ENCODE measurements around the gene ITGB1BP1. TPM values are rescaled to one million over a fixed set of nuclear protein-coding genes. Genes with fewer than 3 reads are reported as not detected.

The ITGB1BP1 gene
- total RNA-seq, 4 donors from 2014 or later = 65.9 to 97.3 (median 89.0) TPM

DNA sequence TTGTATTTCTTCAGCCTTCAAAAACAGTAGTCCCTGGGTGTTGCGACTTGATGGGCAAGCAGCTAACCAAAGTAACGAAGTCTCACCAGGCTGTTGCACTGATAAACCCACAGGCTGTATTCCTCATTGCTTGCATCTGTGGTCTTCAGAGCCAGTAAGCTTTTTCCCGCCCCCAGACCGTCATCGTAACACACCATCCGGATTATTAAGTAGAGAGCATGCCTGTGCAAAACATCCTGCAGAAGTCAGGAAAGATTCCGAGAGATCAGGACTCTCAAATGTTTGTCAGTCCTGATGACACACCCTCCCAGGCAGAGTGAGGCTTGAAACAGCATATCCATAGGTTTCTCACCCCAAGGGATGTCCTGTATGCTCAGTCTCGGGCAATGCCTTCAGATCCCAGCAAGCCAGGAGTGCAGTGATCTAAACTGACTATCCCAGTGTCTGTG is 15.9 kb downstream of the ITGB1BP1 start:
- Histone ChIP-seq H3K4me1 (peaks cover 0 to 31% (median 2%) of the 10 kb centered on the region in 4 donors), H3K27me3 (no peaks in the 10 kb centered on the region), H3K4me3 (no peak overlapping the region), H3K9me3 (no peaks in the 10 kb centered on the region), H3K36me3 (peaks cover 0 to 72% (median 4%) of the 10 kb centered on the region in 3 donors), H3K27ac (no peak overlapping the region)
- 76 to 81% methylated on average over 8 of the region's 8 CpGs for WGBS, 2 donors
- no peak for TF ChIP-seq POLR2A (IDR thresholded peaks at IDR 0.05)
- TF ChIP-seq, protein P1, sequence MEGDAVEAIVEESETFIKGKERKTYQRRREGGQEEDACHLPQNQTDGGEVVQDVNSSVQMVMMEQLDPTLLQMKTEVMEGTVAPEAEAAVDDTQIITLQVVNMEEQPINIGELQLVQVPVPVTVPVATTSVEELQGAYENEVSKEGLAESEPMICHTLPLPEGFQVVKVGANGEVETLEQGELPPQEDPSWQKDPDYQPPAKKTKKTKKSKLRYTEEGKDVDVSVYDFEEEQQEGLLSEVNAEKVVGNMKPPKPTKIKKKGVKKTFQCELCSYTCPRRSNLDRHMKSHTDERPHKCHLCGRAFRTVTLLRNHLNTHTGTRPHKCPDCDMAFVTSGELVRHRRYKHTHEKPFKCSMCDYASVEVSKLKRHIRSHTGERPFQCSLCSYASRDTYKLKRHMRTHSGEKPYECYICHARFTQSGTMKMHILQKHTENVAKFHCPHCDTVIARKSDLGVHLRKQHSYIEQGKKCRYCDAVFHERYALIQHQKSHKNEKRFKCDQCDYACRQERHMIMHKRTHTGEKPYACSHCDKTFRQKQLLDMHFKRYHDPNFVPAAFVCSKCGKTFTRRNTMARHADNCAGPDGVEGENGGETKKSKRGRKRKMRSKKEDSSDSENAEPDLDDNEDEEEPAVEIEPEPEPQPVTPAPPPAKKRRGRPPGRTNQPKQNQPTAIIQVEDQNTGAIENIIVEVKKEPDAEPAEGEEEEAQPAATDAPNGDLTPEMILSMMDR (IDR thresholded peaks at IDR 0.05) = no peak
- no peak for TF ChIP-seq EP300 (IDR thresholded peaks at IDR 0.05)
- no peak for DNase-seq (ENCODE audit: low spot score in 2 of 2)

GRCh38 chr2:9406529-9407362 is 16.6 kb downstream of the ITGB1BP1 start:
- Histone ChIP-seq H3K9me3 (no peaks in the 10 kb centered on the region), H3K27ac (peak overlapping the region in 1 of 4 donors; percentile 39), H3K4me1 (peaks cover 0 to 31% (median 2%) of the 10 kb centered on the region in 4 donors), H3K27me3 (no peaks in the 10 kb centered on the region), H3K4me3 (no peak overlapping the region), H3K36me3 (peaks cover 0 to 72% (median 4%) of the 10 kb centered on the region in 3 donors)
- no peak for DNase-seq (ENCODE audit: low spot score in 2 of 2)
- TF ChIP-seq POLR2A (IDR thresholded peaks at IDR 0.05) = no peak
- no peak for TF ChIP-seq EP300 (IDR thresholded peaks at IDR 0.05)
- TF ChIP-seq, protein P1 (IDR thresholded peaks at IDR 0.05) = no peak
- WGBS, 2 donors = 58 to 64% methylated on average over 13 of the region's 13 CpGs

DNA sequence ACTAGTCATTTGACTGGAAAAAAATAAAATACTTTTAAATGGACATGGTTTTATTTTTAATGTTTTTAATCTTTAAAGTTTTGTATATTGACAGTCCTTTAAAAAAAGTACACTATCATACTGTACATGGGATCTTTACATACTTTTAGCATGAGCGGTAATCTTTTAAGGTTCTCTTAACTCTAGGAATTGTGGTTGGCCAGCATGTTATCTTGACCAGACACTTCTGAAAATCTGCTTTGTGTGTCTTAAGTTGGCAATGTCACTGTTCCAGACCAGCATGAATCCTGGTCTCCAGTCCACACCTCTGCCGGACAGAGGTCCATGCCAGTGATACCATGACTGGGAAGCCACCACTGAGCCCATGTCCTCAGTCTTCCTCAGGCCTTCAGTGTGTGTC is 17.7 kb downstream of the ITGB1BP1 start:
- Histone ChIP-seq H3K4me1 (peaks cover 0 to 31% (median 2%) of the 10 kb centered on the region in 4 donors), H3K9me3 (no peaks in the 10 kb centered on the region), H3K36me3 (peaks cover 0 to 72% (median 0%) of the 10 kb centered on the region in 3 donors), H3K4me3 (no peak overlapping the region), H3K27ac (no peak overlapping the region), H3K27me3 (no peaks in the 10 kb centered on the region)
- DNase-seq (ENCODE audit: low spot score in 2 of 2) = no peak
- WGBS, 2 donors = 98% methylated on average over 2 of the region's 2 CpGs
- TF ChIP-seq POLR2A (IDR thresholded peaks at IDR 0.05) (no peak), EP300 (IDR thresholded peaks at IDR 0.05) (no peak)
- TF ChIP-seq, protein P1 (IDR thresholded peaks at IDR 0.05) = no peak

- peak overlapping the region in 2 of 4 donors; percentile 40 to 46 for H3K27ac ChIP-seq
Observed at GRCh38 chr2:9404451-9404850, 18.9 kb downstream of the ITGB1BP1 start.

More at GRCh38 chr2:9404451-9404850, 18.9 kb downstream of the ITGB1BP1 start:
- peaks cover 0 to 64% (median 0%) of the 10 kb centered on the region in 3 donors for H3K36me3 ChIP-seq
- H3K4me1 ChIP-seq = peaks cover 0 to 37% (median 6%) of the 10 kb centered on the region in 4 donors
- no peak overlapping the region for H3K4me3 ChIP-seq
- DNase-seq (ENCODE audit: low spot score in 2 of 2) = no peak
- 80 to 83% methylated on average over 4 of the region's 4 CpGs for WGBS, 2 donors
- no peaks in the 10 kb centered on the region for H3K9me3 ChIP-seq
- H3K27me3 ChIP-seq = no peaks in the 10 kb centered on the region
- TF ChIP-seq, protein P1 (IDR thresholded peaks at IDR 0.05) = no peak
- TF ChIP-seq EP300 (IDR thresholded peaks at IDR 0.05) = no peak
- no peak for TF ChIP-seq POLR2A (IDR thresholded peaks at IDR 0.05)

Measured in tibial nerve (tissue), 4 donors.